Peyer's patch (tissue), 4 donors: ENCODE data around the gene LIPM. TPM values are rescaled to one million over a fixed set of nuclear protein-coding genes. Genes with fewer than 3 reads are reported as not detected.
"Not testable (repeated sequence)": the region's sequence is repeated elsewhere in the genome, so short reads cannot be mapped to it uniquely, and the experiment has no call there.

Source experiments
- DNase-seq, 3 donors: peaks; one replicate each; pipeline ENCODE4 v3.0.0-alpha.2; 2017 to 2019
- H3K27ac ChIP-seq, 4 donors: fragments of 200-600 bp; sonication (generic); one replicate each; pipeline ENCODE4 v1.5.1; 2016 to 2019
- H3K27me3 ChIP-seq, 2 donors: fragments of 200-600 bp; sonication (generic); one replicate each; pipeline ENCODE4 v1.5.1; 2019
- H3K36me3 ChIP-seq, 3 donors: fragments of 200-600 bp; sonication (generic); one replicate each; pipeline ENCODE4 v1.5.1; 2016 to 2019
- H3K4me1 ChIP-seq, 4 donors: fragments of 200-600 bp; sonication (generic); one replicate each; pipeline ENCODE4 v1.5.1; 2016 to 2019
- H3K4me3 ChIP-seq, 4 donors: fragments of 200-600 bp; sonication (generic); 1 replicate in 3 of 4; 2 replicates in 1 of 4; pipeline ENCODE4 v1.5.1; 2016 to 2019; ENCODE audit warnings: mild to moderate bottlenecking in 1 of 4
- H3K9me3 ChIP-seq, 4 donors: fragments of 200-600 bp; sonication (generic); one replicate each; pipeline ENCODE4 v1.5.1; 2016 to 2019; ENCODE audit warnings: mild to moderate bottlenecking in 1 of 4
- POLR2A ChIP-seq, 2 donors: fragments of 450-650 bp; IDR thresholded peaks; one replicate each; pipeline ENCODE4 v1.5.1; 2017; ENCODE audit warnings: antibody characterized with exemption in 2 of 2, mild to moderate bottlenecking in 2 of 2, moderate library complexity in 2 of 2
- total RNA-seq, 4 donors: library from RNA; depleted of rRNA; stranded (reverse); fragments of >200 nt; gene quantifications; one replicate each; pipeline ENCODE4 v1.1.0, GENCODE V29; 2016
- TF ChIP-seq, protein P1 (sequence below), 6 experiments: fragments of 450-650 bp in 4 of 6; fragments of 200-600 bp in 2 of 6; sonication (generic) in 1 of 6; IDR thresholded peaks; one replicate each; pipeline ENCODE4 v1.5.1; 2017 to 2019; ENCODE audit warnings: antibody characterized with exemption in 6 of 6, mild to moderate bottlenecking in 3 of 6, moderate library complexity in 1 of 6

LIPM gene
- total RNA-seq, 4 donors from 2014 or later: not detected

DNA sequence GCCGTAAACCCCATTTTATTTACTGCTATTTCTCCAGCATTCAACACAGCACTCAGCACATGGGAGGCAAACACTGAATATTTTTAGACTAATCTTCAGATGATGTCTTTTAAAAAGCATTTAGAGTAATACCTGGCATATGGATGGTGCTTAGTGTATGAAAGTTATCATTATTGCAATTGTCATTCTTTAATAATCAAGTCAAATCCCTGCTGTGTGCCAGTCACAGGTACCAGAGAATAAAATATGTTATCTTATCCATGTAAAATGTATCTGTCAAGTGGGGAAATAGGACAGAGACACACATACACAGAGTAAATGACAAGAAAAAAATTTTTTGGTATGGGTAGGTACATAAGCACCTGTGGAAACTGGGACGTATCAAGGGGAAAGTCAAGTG lies 30.6 kb downstream of the LIPM start:
- H3K36me3 ChIP-seq: no peaks in the 10 kb centered on the region
- no peak overlapping the region for H3K4me3 ChIP-seq
- no peaks in the 10 kb centered on the region for H3K27me3 ChIP-seq
- no peak for TF ChIP-seq POLR2A (IDR thresholded peaks at IDR 0.05)
- TF ChIP-seq, protein P1, sequence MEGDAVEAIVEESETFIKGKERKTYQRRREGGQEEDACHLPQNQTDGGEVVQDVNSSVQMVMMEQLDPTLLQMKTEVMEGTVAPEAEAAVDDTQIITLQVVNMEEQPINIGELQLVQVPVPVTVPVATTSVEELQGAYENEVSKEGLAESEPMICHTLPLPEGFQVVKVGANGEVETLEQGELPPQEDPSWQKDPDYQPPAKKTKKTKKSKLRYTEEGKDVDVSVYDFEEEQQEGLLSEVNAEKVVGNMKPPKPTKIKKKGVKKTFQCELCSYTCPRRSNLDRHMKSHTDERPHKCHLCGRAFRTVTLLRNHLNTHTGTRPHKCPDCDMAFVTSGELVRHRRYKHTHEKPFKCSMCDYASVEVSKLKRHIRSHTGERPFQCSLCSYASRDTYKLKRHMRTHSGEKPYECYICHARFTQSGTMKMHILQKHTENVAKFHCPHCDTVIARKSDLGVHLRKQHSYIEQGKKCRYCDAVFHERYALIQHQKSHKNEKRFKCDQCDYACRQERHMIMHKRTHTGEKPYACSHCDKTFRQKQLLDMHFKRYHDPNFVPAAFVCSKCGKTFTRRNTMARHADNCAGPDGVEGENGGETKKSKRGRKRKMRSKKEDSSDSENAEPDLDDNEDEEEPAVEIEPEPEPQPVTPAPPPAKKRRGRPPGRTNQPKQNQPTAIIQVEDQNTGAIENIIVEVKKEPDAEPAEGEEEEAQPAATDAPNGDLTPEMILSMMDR (IDR thresholded peaks at IDR 0.05): no peak
- no peaks in the 10 kb centered on the region for H3K9me3 ChIP-seq
- no peak overlapping the region for H3K27ac ChIP-seq
- DNase-seq: no peak
- no peaks in the 10 kb centered on the region for H3K4me1 ChIP-seq

DNA sequence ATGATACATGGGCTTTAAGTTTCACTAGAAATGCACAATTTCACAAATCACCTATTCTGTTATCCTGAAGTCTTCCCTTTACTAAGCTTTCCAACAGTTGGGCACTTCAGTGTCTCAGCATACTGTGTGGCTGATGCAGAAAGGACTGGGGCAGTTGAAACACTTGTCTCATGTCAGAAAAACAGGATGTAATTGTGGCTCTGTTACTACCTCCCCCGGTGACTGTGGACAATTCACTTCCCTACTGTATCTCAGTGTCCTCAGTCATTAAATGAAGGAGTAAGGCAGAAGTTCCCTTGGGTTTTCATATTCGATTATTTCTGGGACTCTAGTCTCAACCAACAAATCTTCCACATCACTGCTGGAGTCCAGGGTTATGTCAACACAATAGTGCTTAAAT lies 31.2 kb downstream of the LIPM start:
- no peak overlapping the region for H3K4me3 ChIP-seq
- H3K27me3 ChIP-seq: no peaks in the 10 kb centered on the region
- no peaks in the 10 kb centered on the region for H3K9me3 ChIP-seq
- TF ChIP-seq POLR2A (IDR thresholded peaks at IDR 0.05): no peak
- TF ChIP-seq, protein P1 (IDR thresholded peaks at IDR 0.05): no peak
- no peaks in the 10 kb centered on the region for H3K36me3 ChIP-seq
- no peak overlapping the region for H3K27ac ChIP-seq
- H3K4me1 ChIP-seq: no peaks in the 10 kb centered on the region
- DNase-seq: peak in 1 of 3 donors; percentile 26

DNA sequence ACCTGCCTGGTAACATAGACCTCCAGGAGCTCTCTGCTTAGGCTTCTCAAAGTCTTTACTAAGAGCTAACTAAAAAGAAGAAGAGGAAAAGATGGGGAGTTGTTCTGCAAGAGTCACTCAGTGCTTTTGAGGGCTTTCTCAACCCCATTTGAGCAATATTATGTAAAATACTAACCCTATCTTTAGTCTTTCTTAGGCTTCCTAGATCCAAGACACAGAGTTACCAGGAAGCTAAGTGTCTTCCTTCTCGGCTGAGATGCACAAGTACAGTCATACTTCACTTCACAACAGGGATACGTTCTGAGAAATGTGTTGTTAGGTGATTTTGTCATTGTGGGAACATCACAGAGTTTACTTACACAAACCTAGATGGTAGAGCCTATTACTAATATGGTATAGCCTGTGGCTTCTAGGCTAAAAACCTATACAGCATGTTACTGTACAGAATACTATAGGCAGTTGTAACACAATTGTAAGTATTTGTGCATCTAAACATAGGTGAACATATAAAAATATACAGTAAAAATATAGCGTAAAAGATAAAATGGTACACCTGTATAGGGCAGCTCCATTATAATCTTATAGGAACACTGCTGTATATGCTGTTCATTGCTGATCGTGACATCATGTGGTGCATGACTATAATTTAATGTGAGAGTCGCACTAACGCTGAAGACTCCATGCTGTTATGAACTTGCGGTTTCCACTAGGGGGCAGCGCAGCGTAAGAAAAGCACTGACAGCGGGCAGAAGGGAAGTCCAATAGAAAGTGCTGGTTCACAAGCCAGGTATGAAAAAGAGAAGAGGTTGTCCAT lies 32.8 kb downstream of the LIPM start:
- Histone ChIP-seq H3K4me1 (no peaks in the 10 kb centered on the region), H3K27me3 (no peaks in the 10 kb centered on the region), H3K4me3 (no peak overlapping the region), H3K27ac (no peak overlapping the region), H3K9me3 (no peaks in the 10 kb centered on the region), H3K36me3 (no peaks in the 10 kb centered on the region)
- peak; percentile 80 to 95 (median 87) for DNase-seq
- TF ChIP-seq, protein P1 (IDR thresholded peaks at IDR 0.05): peak; percentile 73 to 98 (median 92)
- TF ChIP-seq POLR2A (IDR thresholded peaks at IDR 0.05): no peak

DNA sequence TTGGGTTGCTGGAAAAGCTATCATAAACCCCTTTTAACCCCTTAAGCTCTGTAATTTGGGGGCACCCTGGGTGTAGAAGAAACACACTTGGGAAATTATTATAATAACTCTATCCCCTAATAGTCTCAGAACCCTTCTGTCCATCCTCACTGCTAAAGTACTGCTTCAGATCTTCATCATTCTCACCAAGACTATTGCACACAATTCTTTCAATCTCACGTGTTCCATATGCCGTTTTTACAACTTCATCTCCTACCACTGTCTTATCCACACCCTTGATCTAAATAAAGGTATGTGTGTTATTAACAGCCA lies 33.3 kb downstream of the LIPM start:
- Histone ChIP-seq H3K4me1 (no peaks in the 10 kb centered on the region), H3K27ac (no peak overlapping the region), H3K36me3 (no peaks in the 10 kb centered on the region), H3K27me3 (no peaks in the 10 kb centered on the region), H3K4me3 (no peak overlapping the region), H3K9me3 (no peaks in the 10 kb centered on the region)
- no peak for DNase-seq
- TF ChIP-seq, protein P1 (IDR thresholded peaks at IDR 0.05): peak in 1 of 6 experiments; percentile 1
- no peak for TF ChIP-seq POLR2A (IDR thresholded peaks at IDR 0.05)

DNA sequence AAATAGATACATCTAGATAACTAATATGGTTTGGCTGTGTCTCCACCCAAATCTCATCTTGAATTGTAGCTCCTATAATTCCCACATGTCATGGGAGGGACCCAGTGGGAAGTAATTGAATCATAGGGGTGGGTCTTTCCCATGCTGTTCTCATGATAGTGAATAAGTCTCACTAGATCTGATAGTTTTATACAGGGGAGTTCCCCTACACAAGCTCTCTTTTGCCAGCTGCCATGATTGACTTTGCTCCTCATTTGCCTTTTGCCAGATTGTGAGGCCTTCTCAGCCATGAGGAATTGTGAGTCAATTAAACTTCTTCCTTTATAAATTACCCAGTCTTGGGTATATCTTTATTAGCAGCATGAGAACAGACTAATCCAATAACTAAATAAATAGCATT lies 35.1 kb downstream of the LIPM start:
- not testable (repeated sequence) for H3K4me1 ChIP-seq, H3K27ac ChIP-seq

DNA sequence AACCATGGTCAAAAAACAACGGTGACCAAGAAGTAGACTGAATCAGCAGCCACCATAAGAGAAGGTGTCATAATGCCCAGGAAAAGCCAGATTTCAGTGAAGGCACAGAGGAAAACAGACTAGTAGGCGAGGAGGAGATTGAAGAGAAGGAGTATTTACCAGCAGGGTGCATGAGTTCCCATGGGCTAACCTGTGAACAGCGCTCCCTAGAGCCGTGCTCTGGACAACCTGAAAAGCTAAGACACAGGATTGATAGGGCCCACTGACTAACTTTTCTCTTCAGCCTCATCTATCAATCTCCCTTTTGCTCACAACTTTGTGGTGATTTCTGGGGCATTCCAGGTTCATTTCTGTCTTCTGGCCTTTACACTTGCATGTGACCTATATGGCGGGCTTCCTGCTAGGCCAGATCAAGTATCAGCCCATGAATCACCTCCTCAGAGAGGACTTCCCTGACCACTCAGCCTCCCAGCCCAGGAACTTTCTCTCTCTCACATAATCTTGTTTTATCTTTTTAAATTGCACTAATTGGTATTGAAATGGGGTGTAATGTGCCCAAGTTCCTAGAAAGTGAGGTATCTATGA lies 36.3 kb downstream of the LIPM start:
- DNase-seq: no peak
- Histone ChIP-seq H3K27me3 (no peaks in the 10 kb centered on the region), H3K27ac (no peak overlapping the region), H3K4me3 (no peak overlapping the region), H3K36me3 (no peaks in the 10 kb centered on the region), H3K9me3 (no peaks in the 10 kb centered on the region), H3K4me1 (no peaks in the 10 kb centered on the region)
- TF ChIP-seq POLR2A (IDR thresholded peaks at IDR 0.05): no peak
- TF ChIP-seq, protein P1 (IDR thresholded peaks at IDR 0.05): no peak

More for the DNA sequence above, 35.1 kb downstream of the LIPM start:
- H3K27me3 ChIP-seq, H3K36me3 ChIP-seq, H3K4me3 ChIP-seq, DNase-seq, H3K9me3 ChIP-seq: not testable (repeated sequence)
